GM19025 (cell line): ENCODE results near the gene MCF2L.

ENCODE experiments used
- ATAC-seq: cut with Tn5 transposase; IDR thresholded peaks from one replicate; pipeline ENCODE4 v1.9.1; 2021; ENCODE audit warnings: mild to moderate bottlenecking, low read depth, moderate library complexity; ENCODE audit not compliant: unreplicated experiment

The MCF2L gene

GRCh38 chr13:113014752-113015745 is 46.0 kb downstream of the MCF2L start:
- ATAC-seq, result no peak

- no peak for ATAC-seq
Observed at GRCh38 chr13:113015826-113016525, 47.0 kb downstream of the MCF2L start.

GRCh38 chr13:113016526-113017295 is 47.7 kb downstream of the MCF2L start:
- no peak for ATAC-seq

DNA sequence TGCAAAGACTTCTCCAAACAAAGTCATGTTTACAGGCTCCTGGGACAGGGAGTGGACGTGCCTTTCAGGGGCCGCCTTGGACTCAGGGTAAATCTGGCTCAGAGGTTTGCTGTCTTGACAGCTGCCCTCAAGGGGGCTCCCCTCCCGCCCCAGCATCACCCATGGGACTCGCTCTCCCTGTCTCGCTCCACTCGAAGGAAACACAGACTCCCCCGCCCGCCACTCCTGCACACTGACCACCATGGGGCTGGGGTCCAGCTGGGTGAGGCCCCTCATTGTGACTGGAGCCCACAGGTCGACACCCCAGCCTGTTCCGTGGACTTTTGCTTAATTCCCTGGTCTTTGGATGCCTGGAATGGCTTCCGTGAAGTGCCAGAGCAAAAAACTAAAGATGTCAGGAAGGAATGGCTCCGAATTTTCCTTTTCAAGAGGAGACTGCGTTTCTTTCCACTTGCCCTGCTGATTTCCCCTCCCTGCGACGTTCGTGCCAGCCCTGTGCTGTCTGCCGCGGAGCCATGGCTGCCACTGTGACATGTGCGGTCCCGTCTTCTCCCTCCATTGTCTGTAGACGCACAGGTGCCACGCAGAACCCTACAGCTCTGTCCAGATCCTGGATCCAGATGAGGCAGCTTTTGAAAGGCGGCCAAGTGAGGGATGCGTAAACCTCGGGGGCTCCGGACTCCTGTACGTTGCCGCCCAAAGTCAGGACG is 48.6 kb downstream of the MCF2L start:
- ATAC-seq, result no peak

DNA sequence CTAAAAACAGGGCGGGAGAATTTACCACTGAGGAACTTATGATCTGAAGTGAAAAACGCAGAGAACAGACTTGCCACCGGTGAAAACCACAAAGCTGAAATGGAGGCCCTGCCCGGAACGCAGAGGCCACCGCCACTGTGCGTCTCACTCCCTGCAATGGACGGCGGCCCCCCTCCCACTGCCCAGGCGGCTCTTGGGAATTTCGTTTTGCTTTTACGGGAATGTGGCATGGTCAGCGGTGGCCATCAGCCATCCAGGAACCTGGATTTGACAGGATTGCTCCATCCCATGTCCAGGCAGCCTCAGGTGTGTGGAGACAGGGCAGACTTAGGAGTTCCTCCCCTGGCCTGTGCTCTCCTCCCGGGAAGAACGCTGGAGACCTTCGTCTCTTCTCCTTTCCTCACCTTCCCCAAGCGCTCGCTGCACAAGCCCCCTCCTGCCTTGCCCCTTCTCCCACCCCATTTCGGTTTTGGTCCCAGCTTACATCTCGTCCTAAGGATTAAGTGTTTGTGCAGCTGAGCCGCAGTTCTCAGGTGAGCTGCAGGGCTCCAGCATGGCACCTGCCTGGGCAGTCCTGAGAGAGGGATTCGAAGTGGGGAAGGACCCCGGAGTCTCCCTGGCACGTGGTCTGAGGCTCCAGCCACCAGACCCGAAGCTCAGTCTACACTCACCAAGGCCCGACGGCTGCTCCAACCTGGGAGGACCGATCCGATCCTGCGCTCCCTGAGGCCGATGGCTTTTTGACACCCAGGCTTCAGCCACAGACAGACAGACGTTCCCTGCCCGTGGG is 49.9 kb downstream of the MCF2L start:
- no peak for ATAC-seq

- ATAC-seq, result no peak
Observed at GRCh38 chr13:113020323-113021080, 51.5 kb downstream of the MCF2L start.

DNA sequence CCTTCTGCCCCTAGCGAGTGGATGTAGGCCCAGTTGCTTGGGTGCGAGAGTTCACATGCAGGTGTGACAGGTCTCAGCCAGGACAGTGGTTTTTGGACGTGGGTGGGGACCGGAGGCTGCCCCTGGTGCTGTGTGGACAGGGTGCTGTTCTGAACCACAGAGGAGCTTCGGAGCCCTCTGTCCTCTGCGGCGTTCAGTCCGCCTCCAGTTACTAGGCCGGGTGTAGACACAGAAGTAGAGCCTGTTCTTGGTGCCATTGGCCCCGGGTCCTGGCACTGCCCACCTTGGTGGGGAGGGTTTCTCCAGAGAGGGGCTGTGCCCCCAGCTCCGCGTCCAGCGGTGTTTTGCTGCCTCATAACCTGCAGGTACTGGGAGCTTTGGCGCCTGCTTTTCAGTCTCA is 52.4 kb downstream of the MCF2L start:
- ATAC-seq, result no peak

DNA sequence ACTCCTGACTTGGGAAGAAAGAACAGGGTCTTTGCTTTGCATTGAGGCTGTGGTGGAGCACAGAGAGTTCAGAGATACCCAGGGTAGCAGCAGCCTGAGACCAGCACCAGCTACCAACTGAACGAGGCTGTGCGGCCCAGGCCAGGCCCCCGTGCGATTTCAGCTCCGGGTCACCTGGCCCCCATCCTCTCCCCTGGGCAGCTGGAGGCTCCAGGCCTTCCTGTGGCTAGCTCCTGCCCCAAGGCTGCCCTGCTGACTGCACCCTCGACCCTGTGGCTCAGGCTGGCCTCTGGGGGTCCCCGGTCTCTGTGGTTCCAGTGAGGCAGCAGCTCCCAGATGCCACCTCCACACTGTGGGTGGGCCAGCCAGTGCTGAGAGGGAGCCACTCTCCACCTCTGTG is 52.8 kb downstream of the MCF2L start:
- ATAC-seq, result no peak

GRCh38 chr13:113022391-113022744 is 53.4 kb downstream of the MCF2L start:
- ATAC-seq, result no peak

- no peak for ATAC-seq
Observed at GRCh38 chr13:113022745-113023574, 53.9 kb downstream of the MCF2L start.

DNA sequence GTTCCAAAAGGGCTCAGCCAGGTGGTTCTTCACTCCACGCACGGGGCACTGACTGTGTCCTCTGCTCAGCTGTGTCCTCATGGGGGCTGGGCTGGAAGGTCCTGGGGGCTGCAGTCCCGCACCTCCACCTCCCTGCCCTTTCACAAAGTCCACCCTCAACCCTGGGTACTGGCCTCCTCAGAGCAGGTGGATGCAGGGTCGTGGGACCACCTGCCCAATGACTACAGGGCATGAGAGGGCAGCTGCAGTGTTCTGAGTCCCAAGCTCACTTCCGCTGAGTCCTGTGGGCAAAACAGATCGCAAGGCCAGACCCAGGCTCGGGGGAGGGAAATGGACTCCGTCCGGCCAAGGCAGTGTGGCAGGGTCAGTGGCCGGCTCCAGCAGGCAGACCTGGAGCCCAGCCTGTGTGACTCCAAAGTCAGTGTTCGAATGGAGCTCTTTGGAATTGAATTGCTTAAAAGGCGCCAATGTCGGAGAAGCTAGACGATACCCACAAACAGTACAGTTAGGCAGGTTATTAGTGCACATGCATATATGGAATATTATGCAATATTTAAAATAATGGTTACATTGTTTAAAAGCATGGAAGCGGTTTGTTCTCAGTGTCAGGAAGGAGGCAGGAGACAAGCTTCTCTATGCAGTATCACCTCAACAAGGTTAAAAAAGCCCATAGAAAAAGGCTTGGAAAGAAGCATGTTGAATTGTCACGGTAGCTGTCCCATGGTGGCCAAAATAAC is 54.8 kb downstream of the MCF2L start:
- no peak for ATAC-seq

DNA sequence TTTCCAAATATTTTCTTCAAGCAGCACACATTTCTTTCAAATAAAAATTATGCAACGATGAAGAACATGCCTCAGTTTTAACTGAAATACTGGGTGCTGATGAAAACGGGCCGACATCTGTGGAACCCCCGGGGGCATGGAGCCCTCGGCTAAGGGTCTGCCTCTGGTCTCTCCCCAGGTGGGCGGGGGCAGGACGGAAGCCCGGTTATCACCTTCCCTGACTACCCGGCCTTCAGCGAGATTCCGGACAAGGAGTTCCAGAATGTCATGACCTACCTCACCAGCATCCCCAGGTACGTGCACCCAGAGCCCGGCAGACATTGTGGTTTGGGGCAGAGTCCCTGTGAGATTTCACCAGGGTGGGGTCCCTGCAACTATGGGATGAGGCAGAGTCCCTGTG is 55.5 kb downstream of the MCF2L start:
- ATAC-seq, result no peak

DNA sequence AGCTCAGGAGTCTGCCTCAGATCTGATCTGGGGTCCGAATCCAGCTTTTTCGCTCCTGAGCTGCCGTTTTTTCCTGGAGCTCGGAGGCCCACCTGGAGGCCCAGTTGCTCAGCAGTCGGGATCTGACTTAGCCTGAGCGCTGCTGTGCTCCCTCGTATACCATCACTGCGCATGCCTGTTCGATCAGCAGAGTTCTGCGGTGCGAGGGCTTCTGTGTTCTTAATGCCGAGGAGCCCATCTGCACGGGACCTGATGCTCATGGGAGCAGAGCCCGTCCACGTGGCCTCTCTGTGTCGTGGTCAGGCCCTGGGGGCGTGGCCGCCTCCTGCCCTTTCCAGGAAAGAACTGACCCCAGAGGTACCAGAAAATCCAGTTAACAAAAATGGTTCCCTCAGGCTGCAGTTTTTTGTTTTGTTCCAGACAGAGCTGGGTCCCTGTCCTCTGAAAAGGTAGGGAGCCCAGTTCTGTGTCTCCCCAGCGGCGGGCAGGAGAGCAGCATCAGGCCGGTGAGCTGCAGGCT is 57.4 kb downstream of the MCF2L start:
- no peak for ATAC-seq

DNA sequence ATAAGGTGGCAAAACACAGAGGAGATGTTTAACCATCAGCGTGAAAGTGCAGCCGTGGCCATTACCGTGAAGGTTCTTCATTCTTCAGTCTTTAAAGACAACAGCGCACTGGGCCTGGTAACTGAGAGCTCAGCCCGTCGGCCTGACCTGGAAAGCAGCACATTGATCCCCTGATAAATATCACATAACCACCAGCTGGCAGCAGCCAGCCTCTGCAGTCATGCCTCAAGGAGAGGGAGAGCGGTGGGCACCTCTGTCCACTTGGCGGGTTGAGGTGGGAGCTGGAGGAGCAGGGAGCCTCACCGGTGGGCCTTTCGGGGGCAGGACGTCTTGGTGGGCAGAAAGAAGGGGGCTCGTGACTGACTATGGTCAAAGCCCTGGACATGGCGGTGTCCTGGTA is 58.1 kb downstream of the MCF2L start:
- no peak for ATAC-seq

DNA sequence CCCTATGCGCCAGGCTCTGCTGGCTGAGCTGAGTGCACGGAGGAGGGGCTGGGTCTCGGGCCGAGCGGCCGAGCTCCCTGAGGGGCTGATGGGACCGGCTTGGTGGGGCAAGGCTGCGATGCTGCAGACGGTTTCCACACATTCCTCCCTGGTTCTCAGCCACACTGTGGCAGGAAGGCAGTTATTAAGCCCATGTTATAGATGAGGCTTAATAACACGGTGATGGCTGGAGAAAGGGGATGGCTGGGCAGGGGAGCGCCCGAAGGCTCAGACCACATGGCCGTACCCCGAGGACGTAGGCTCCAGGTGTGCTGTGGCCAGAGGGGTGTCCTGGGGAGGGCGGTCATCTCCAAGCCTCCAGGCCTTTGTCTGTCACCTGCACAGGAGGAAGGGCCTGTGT is 58.6 kb downstream of the MCF2L start:
- no peak for ATAC-seq

DNA sequence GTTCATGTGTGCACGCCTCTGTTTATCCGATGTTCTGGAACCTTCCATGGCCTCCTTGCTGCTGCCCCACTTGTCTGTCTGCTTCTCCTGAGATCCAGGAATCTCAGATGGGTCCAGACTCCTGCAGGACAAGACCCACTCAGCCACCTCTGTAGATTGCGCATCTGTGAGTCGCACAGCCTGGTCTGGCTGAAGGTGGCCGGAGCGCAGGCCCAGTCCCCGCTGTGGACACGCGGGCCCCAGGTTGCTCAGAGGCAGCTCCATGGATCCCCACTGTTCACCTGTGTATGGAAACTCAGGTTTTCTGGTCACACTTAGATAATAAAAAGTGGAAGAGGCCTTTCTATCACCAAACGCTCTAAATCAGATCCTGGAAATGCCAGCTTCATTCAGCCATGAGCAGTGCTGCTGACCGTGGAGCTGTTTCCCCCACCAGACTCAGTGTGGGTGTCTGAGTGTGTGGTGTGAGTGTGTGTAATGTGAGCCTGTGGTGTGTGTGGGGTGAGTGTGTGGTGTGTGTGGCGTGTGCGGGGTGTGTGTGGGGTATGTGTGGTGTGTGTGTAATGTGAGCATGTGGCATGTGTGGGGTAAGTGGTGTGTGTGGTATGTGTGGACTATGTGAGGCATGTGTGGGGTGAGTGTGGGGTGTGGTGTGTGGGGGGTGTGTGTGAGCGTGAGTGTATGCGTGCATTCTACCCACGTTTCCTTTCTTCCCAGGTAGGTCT is 59.5 kb downstream of the MCF2L start:
- ATAC-seq, result no peak

GRCh38 chr13:113029061-113029445 is 60.0 kb downstream of the MCF2L start:
- ATAC-seq, result no peak
